GM12864 (cell line): Measurements from ENCODE around the gene SLC27A3.
"Not testable (repeated sequence)": the region's sequence is repeated elsewhere in the genome, so short reads cannot be mapped to it uniquely, and the experiment has no call there.

ENCODE experiments used
- DNase-seq: peaks from one replicate; pipeline ENCODE4 v3.0.0-alpha.2; 2011; ENCODE audit warnings: low read depth
- H3K4me3 ChIP-seq: 2 replicates; pipeline ENCODE4 v1.5.1; 2011; ENCODE audit warnings: mild to moderate bottlenecking, low read depth, low read length, control low read depth
- TF ChIP-seq, protein P1 (sequence below): IDR thresholded peaks from 2 replicates; pipeline ENCODE4 v1.5.1; 2011; ENCODE audit warnings: low read depth, mild to moderate bottlenecking, moderate library complexity, low read length, control low read depth, inconsistent platforms; ENCODE audit errors: missing control alignments

Gene SLC27A3

GRCh38 chr1:153776845-153777370 is 1.7 kb downstream of the SLC27A3 start:
- no peak overlapping the region for H3K4me3 ChIP-seq
- DNase-seq = no peak
- TF ChIP-seq, protein P1, sequence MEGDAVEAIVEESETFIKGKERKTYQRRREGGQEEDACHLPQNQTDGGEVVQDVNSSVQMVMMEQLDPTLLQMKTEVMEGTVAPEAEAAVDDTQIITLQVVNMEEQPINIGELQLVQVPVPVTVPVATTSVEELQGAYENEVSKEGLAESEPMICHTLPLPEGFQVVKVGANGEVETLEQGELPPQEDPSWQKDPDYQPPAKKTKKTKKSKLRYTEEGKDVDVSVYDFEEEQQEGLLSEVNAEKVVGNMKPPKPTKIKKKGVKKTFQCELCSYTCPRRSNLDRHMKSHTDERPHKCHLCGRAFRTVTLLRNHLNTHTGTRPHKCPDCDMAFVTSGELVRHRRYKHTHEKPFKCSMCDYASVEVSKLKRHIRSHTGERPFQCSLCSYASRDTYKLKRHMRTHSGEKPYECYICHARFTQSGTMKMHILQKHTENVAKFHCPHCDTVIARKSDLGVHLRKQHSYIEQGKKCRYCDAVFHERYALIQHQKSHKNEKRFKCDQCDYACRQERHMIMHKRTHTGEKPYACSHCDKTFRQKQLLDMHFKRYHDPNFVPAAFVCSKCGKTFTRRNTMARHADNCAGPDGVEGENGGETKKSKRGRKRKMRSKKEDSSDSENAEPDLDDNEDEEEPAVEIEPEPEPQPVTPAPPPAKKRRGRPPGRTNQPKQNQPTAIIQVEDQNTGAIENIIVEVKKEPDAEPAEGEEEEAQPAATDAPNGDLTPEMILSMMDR = no peak

DNA sequence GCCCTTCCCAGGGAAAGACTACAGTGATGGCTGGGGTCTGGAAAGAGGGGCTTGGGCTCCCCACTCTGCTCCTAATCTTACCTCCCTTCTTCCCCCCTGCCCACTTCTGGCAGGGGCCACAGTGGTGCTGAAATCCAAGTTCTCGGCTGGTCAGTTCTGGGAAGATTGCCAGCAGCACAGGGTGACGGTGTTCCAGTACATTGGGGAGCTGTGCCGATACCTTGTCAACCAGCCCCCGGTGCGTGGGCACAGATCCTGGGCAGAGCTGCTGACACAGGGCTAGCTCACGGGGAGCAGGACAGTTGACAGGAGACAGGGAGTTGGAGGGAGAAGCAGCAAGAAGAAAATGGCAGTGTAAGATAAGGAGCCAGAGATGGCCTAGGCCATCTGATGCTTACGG is 2.4 kb downstream of the SLC27A3 start:
- DNase-seq = no peak
- TF ChIP-seq, protein P1 = no peak
- no peak overlapping the region for H3K4me3 ChIP-seq

DNA sequence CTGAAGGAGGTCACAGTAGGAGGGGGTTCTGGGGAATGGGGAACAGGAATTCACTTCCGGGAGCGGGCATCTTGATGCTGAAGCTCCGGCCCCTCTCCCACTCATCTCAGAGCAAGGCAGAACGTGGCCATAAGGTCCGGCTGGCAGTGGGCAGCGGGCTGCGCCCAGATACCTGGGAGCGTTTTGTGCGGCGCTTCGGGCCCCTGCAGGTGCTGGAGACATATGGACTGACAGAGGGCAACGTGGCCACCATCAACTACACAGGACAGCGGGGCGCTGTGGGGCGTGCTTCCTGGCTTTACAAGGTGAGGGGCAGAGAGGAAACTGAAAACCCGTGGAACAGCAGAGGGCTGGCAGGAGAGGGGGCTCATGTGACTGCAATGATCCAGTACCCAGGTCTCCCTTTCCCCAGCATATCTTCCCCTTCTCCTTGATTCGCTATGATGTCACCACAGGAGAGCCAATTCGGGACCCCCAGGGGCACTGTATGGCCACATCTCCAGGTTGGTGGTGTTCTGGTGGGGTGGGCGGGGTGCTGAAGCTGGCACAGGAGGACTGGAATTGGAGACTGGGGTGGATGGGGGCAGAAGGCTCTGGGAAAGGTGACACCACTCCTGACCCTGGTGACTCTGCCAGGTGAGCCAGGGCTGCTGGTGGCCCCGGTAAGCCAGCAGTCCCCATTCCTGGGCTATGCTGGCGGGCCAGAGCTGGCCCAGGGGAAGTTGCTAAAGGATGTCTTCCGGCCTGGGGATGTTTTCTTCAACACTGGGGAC is 3.0 kb downstream of the SLC27A3 start:
- no peak for DNase-seq
- H3K4me3 ChIP-seq = no peak overlapping the region
- TF ChIP-seq, protein P1 = no peak

DNA sequence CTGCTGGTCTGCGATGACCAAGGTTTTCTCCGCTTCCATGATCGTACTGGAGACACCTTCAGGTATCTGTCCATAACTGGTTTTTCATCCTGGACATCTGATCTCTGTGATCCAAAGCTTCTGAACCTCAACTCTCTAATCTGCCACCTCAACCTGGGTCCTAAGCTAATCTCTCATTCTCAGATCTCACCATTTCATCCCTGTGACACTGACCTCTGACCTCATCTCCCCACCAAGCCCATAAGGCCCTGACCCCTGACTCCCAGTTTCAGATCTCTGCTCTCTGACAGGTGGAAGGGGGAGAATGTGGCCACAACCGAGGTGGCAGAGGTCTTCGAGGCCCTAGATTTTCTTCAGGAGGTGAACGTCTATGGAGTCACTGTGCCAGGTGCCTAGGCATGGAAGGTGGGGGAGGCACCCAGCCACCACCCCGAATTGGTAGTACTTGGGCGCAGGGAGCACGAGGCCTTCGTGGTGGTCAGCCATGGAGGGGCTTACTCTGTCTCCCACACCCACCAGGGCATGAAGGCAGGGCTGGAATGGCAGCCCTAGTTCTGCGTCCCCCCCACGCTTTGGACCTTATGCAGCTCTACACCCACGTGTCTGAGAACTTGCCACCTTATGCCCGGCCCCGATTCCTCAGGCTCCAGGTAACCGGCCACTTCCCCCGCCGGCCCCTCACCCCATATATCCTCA is 3.8 kb downstream of the SLC27A3 start:
- no peak overlapping the region for H3K4me3 ChIP-seq
- DNase-seq = no peak
- TF ChIP-seq, protein P1 = no peak

DNA sequence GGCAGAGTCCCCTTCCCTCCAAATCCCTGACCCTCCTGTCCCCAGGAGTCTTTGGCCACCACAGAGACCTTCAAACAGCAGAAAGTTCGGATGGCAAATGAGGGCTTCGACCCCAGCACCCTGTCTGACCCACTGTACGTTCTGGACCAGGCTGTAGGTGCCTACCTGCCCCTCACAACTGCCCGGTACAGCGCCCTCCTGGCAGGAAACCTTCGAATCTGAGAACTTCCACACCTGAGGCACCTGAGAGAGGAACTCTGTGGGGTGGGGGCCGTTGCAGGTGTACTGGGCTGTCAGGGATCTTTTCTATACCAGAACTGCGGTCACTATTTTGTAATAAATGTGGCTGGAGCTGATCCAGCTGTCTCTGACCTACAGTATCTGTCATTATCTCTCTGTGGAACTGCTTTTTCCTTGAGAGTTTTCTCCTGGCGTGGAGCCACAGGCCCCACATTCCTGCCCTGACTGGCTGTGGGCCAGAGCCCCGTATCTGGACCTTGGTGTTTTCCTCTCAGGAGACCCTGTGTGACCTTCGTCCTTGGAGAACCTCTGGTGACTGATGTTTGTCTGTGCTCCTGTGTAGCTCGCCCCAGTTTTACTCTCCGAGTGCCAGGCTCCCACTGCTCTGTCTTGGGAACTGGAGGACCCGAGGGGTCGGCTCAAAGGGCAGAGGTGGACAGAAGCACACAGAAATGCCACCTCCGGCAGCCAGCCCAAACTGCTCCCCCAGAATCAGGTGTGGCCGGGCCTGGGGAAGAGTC is 4.8 kb downstream of the SLC27A3 start:
- TF ChIP-seq, protein P1 = no peak
- DNase-seq = no peak
- no peak overlapping the region for H3K4me3 ChIP-seq

DNA sequence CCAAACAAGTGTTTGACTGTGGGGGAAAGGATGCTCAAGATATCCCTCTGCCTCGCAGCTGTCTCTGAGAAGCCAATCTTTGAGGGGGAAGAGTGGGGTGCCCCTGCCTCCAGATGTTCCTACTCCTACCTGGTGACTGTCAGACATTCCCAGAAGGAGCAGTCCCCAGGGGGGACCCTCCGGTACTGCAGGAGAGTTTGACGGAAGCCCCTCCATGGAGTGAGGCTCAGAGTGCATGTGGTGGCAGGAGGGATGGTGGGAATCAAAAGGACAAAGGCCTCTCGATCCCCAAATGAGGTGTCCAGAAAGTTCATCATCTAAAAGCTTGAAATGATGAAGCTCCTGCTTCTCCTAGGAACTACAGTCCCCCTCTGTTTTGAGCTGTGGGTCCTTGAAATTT is 5.3 kb downstream of the SLC27A3 start:
- H3K4me3 ChIP-seq = no peak overlapping the region
- TF ChIP-seq, protein P1 = no peak
- no peak for DNase-seq

GRCh38 chr1:153782648-153783047 is 7.4 kb downstream of the SLC27A3 start:
- DNase-seq, H3K4me3 ChIP-seq: not testable (repeated sequence)
